SU-DHL-6 (cell line): ENCODE results near the gene SSC5D.

Experiments
- H2AFZ ChIP-seq: fragments of 200-600 bp; sonication (generic); 2 replicates; pipeline ENCODE4 v1.6.1; 2014; ENCODE audit warnings: low read depth, mild to moderate bottlenecking, moderate library complexity, mixed read lengths, antibody characterized with exemption, low read length; ENCODE audit not compliant: severe bottlenecking
- H3F3A ChIP-seq: fragments of 200-600 bp; shearing (Covaris generic); 2 replicates; pipeline ENCODE4 v1.6.0; 2016; ENCODE audit warnings: antibody characterized with exemption, mild to moderate bottlenecking; ENCODE audit not compliant: insufficient read depth
- H3K27ac ChIP-seq: fragments of 200-600 bp; sonication (generic); 2 replicates; pipeline ENCODE4 v1.5.1; 2016; ENCODE audit warnings: low read depth, mild to moderate bottlenecking, low read length, moderate library complexity, mixed read lengths
- H3K27me3 ChIP-seq: fragments of 200-600 bp; sonication (generic), shearing (Covaris generic); 2 replicates; pipeline ENCODE4 v1.6.0; 2014; ENCODE audit warnings: mild to moderate bottlenecking, low read length
- H3K36me3 ChIP-seq: fragments of 200-600 bp; sonication (generic); 2 replicates; pipeline ENCODE4 v1.6.1; 2014; ENCODE audit warnings: mild to moderate bottlenecking, low read length, mixed read lengths
- H3K4me2 ChIP-seq: fragments of 300-600, 200-600 bp; shearing (Covaris generic), sonication (generic); 2 replicates; pipeline ENCODE4 v1.6.0; 2014; ENCODE audit warnings: low read length, low read depth, mild to moderate bottlenecking; ENCODE audit not compliant: poor library complexity, severe bottlenecking
- H3K4me3 ChIP-seq: fragments of 200-600 bp; sonication (generic); 2 replicates; pipeline ENCODE4 v1.5.1; 2014; ENCODE audit warnings: antibody characterized with exemption, low read length, mild to moderate bottlenecking, mixed read lengths; ENCODE audit not compliant: insufficient read depth, poor library complexity, severe bottlenecking
- H3K79me2 ChIP-seq: fragments of 200-600 bp; sonication (generic); 2 replicates; pipeline ENCODE4 v1.6.1; 2014; ENCODE audit warnings: mild to moderate bottlenecking, low read length, moderate library complexity; ENCODE audit not compliant: insufficient read depth
- H3K9ac ChIP-seq: fragments of 200-600 bp; sonication (generic); 2 replicates; pipeline ENCODE4 v1.7.0; 2014; ENCODE audit warnings: mild to moderate bottlenecking, low read length
- H3K9me2 ChIP-seq: fragments of 200-600 bp; sonication (generic); replicated peaks from 2 replicates; pipeline ENCODE4 v1.6.1; 2014; ENCODE audit warnings: low read length; ENCODE audit not compliant: insufficient read depth
- H3K9me3 ChIP-seq: fragments of 200-600 bp; sonication (generic); 2 replicates; pipeline ENCODE4 v1.6.1; 2014; ENCODE audit warnings: low read length, mixed read lengths; ENCODE audit not compliant: insufficient read depth
- H4K20me1 ChIP-seq: fragments of 200-600 bp; sonication (generic); 2 replicates; pipeline ENCODE4 v1.6.1; 2014; ENCODE audit warnings: low read depth, mild to moderate bottlenecking, antibody characterized with exemption, low read length, moderate library complexity, mixed read lengths
- EZH2phosphoT487 ChIP-seq: fragments of 200-600 bp; sonication (generic), shearing (Covaris generic); conservative IDR thresholded peaks from 2 replicates; pipeline ENCODE4 v1.6.1; 2018; ENCODE audit warnings: mild to moderate bottlenecking, antibody characterized with exemption, low read length, moderate library complexity, mixed read lengths
- TF ChIP-seq, protein P1 (sequence below): fragments of 200-600 bp; sonication (generic); IDR thresholded peaks from one replicate; pipeline ENCODE4 v1.5.1; 2017; ENCODE audit warnings: antibody characterized with exemption, mild to moderate bottlenecking, low read length, moderate library complexity; ENCODE audit not compliant: insufficient read depth, poor library complexity, severe bottlenecking

The SSC5D gene

GRCh38 chr19:55553217-55554182 is 65.3 kb downstream of the SSC5D start:
- H3K9me2 ChIP-seq: no peaks in the 10 kb centered on the region
- H3K79me2 ChIP-seq: no peaks in the 10 kb centered on the region
- TF ChIP-seq, protein P1, sequence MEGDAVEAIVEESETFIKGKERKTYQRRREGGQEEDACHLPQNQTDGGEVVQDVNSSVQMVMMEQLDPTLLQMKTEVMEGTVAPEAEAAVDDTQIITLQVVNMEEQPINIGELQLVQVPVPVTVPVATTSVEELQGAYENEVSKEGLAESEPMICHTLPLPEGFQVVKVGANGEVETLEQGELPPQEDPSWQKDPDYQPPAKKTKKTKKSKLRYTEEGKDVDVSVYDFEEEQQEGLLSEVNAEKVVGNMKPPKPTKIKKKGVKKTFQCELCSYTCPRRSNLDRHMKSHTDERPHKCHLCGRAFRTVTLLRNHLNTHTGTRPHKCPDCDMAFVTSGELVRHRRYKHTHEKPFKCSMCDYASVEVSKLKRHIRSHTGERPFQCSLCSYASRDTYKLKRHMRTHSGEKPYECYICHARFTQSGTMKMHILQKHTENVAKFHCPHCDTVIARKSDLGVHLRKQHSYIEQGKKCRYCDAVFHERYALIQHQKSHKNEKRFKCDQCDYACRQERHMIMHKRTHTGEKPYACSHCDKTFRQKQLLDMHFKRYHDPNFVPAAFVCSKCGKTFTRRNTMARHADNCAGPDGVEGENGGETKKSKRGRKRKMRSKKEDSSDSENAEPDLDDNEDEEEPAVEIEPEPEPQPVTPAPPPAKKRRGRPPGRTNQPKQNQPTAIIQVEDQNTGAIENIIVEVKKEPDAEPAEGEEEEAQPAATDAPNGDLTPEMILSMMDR: no peak
- TF ChIP-seq EZH2phosphoT487: no peak
- no peaks in the 10 kb centered on the region for H3K9me3 ChIP-seq
- no peaks in the 10 kb centered on the region for H3F3A ChIP-seq
- no peak overlapping the region for H2AFZ ChIP-seq
- no peak overlapping the region for H3K4me3 ChIP-seq
- no peak overlapping the region for H3K9ac ChIP-seq
- no peak overlapping the region for H3K4me2 ChIP-seq
- no peaks in the 10 kb centered on the region for H3K27me3 ChIP-seq
- no peak overlapping the region for H3K27ac ChIP-seq
- H3K36me3 ChIP-seq: no peaks in the 10 kb centered on the region
- no peaks in the 10 kb centered on the region for H4K20me1 ChIP-seq

DNA sequence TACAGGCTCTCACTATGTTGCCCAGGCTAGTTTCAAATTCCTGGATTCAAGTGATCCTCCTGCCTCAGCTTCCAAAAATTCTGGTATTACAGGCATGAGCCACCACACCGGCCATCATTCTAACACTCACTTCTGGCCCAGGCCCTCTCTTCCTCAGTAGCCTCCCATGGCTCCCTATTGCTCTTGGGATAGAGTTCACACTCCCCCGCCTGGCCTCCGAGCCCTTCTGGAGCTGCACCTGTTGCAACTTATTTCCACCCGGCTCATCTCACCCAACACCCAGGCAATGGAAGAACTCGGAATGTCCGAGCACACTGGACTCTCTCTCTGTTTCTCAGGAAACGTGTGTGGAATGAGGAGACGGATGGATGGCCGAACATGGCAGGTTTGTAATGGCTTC is 66.1 kb downstream of the SSC5D start:
- no peaks in the 10 kb centered on the region for H3K36me3 ChIP-seq
- no peaks in the 10 kb centered on the region for H4K20me1 ChIP-seq
- H3K4me2 ChIP-seq: no peak overlapping the region
- no peak overlapping the region for H2AFZ ChIP-seq
- no peaks in the 10 kb centered on the region for H3K9me2 ChIP-seq
- no peak overlapping the region for H3K27ac ChIP-seq
- no peaks in the 10 kb centered on the region for H3K27me3 ChIP-seq
- H3K4me3 ChIP-seq: no peak overlapping the region
- TF ChIP-seq EZH2phosphoT487: no peak
- TF ChIP-seq, protein P1: no peak
- no peak overlapping the region for H3K9ac ChIP-seq
- no peaks in the 10 kb centered on the region for H3K79me2 ChIP-seq
- H3F3A ChIP-seq: no peaks in the 10 kb centered on the region
- H3K9me3 ChIP-seq: no peaks in the 10 kb centered on the region

- no peak overlapping the region for H3K27ac ChIP-seq
- H3K9ac ChIP-seq: no peak overlapping the region
- no peaks in the 10 kb centered on the region for H3K9me2 ChIP-seq
- H3K27me3 ChIP-seq: no peaks in the 10 kb centered on the region
- TF ChIP-seq, protein P1: no peak
- no peak for TF ChIP-seq EZH2phosphoT487
- H4K20me1 ChIP-seq: no peaks in the 10 kb centered on the region
- no peaks in the 10 kb centered on the region for H3K36me3 ChIP-seq
- H3F3A ChIP-seq: no peaks in the 10 kb centered on the region
- H3K9me3 ChIP-seq: no peaks in the 10 kb centered on the region
- no peak overlapping the region for H3K4me3 ChIP-seq
- no peak overlapping the region for H3K4me2 ChIP-seq
- no peaks in the 10 kb centered on the region for H3K79me2 ChIP-seq
- H2AFZ ChIP-seq: no peak overlapping the region
Measured at GRCh38 chr19:55554741-55555152, 66.5 kb downstream of the SSC5D start.
